GM20000 (cell line): Measurements from ENCODE around the gene LEAP2.
"Not testable (repeated sequence)": the region's sequence is repeated elsewhere in the genome, so short reads cannot be mapped to it uniquely, and the experiment has no call there.

Experiments
- DNase-seq: peaks from one replicate; pipeline ENCODE4 v3.0.0; 2012; ENCODE audit warnings: low spot score
- CTCF ChIP-seq: IDR thresholded peaks from 2 replicates; pipeline ENCODE4 v1.5.1; 2012; ENCODE audit warnings: mild to moderate bottlenecking, control low read depth; ENCODE audit errors: extremely low read depth, missing control alignments

LEAP2 gene

GRCh38 chr5:132849347-132849746 lies 24.1 kb upstream of the LEAP2 start:
- DNase-seq, result no peak
- TF ChIP-seq CTCF, result no peak

- no peak for TF ChIP-seq CTCF
- no peak for DNase-seq
Observed at GRCh38 chr5:132850066-132850465, 23.4 kb upstream of the LEAP2 start.

- no peak for DNase-seq
- no peak for TF ChIP-seq CTCF
Observed at GRCh38 chr5:132853323-132853722, 20.1 kb upstream of the LEAP2 start.

- TF ChIP-seq CTCF, result no peak
- DNase-seq, result no peak
Observed at GRCh38 chr5:132853790-132854189, 19.7 kb upstream of the LEAP2 start.

GRCh38 chr5:132854301-132854700 lies 19.2 kb upstream of the LEAP2 start:
- TF ChIP-seq CTCF, result no peak
- DNase-seq, result no peak

GRCh38 chr5:132854992-132855391 lies 18.5 kb upstream of the LEAP2 start:
- not testable (repeated sequence) for DNase-seq

GRCh38 chr5:132856011-132856410 lies 17.5 kb upstream of the LEAP2 start:
- DNase-seq, result no peak
- no peak for TF ChIP-seq CTCF

- no peak for DNase-seq
- TF ChIP-seq CTCF, result no peak
Observed at GRCh38 chr5:132859889-132860437, 13.5 kb upstream of the LEAP2 start.
